ENCODE measurements around the gene HK3. TPM values are rescaled to one million over a fixed set of nuclear protein-coding genes. Genes with fewer than 3 reads are reported as not detected.

The HK3 gene
- total RNA-seq, 1 experiment from 2014 or later = not detected

DNA sequence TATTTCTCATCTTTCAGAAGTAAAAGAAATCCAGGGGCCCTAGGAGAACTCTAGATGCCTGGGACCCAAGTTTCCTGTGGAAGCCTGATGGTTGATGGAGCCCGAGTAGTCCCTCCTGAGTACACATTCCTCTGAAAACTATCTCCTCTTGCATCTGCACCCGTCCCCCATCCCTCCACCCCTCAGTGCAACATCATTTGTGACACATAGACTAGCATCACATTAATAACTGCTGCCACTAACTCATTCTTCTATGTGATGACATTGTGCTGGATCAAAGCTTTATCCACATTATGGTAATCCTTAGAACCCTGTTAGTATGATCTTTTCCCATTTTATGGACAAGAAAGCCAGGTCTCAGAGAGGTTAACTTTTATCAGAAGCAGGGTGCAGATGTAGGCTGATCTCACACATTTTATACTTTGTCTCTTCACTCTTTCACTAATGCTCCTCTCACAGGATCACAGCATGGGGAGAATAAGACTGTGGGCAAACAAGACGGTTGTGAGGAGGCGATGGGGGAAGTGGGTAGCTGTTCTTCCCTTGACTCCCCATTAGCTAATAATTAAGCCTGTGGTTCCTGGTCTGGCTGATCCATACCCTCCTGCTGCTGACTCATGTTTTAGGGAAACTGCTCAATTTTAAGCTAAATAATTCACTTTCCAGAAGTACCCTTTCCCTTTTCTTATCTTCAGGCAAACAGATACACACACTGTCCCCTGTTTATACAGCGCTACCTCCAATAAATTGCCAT, 3.9 kb upstream of the HK3 start:
- Histone ChIP-seq H3K36me3 (ENCODE audit: low read depth, low read length) (peaks cover 51% of the 10 kb centered on the region), H4K20me1 (ENCODE audit: low read length) (no peaks in the 10 kb centered on the region), H3K4me3 (ENCODE audit: low read length) (no peak overlapping the region), H3K79me2 (ENCODE audit: low read length) (no peaks in the 10 kb centered on the region), H3K27me3 (ENCODE audit: low read length) (no peaks in the 10 kb centered on the region), H3K9ac (ENCODE audit: low read length) (no peak overlapping the region), H3F3A (ENCODE audit: low read length, unreplicated experiment) (no peaks in the 10 kb centered on the region), H3K9me3 (ENCODE audit: low read length) (no peaks in the 10 kb centered on the region), H3K27ac (ENCODE audit: low read length) (no peak overlapping the region), H3K4me2 (ENCODE audit: low read length) (no peak overlapping the region), H2AFZ (ENCODE audit: low read length) (no peak overlapping the region), H3K4me1 (ENCODE audit: insufficient read depth, low read length) (no peaks in the 10 kb centered on the region), H3K9me2 (replicated peaks; ENCODE audit: low read length) (no peaks in the 10 kb centered on the region)
- BruUV-seq (replicated peaks) = no TSS peak
- TF ChIP-seq EZH2 (IDR thresholded peaks at IDR 0.05; ENCODE audit: low read length, unreplicated experiment) = no peak
- TF ChIP-seq, protein P1, sequence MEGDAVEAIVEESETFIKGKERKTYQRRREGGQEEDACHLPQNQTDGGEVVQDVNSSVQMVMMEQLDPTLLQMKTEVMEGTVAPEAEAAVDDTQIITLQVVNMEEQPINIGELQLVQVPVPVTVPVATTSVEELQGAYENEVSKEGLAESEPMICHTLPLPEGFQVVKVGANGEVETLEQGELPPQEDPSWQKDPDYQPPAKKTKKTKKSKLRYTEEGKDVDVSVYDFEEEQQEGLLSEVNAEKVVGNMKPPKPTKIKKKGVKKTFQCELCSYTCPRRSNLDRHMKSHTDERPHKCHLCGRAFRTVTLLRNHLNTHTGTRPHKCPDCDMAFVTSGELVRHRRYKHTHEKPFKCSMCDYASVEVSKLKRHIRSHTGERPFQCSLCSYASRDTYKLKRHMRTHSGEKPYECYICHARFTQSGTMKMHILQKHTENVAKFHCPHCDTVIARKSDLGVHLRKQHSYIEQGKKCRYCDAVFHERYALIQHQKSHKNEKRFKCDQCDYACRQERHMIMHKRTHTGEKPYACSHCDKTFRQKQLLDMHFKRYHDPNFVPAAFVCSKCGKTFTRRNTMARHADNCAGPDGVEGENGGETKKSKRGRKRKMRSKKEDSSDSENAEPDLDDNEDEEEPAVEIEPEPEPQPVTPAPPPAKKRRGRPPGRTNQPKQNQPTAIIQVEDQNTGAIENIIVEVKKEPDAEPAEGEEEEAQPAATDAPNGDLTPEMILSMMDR (conservative IDR thresholded peaks at IDR 0.05; ENCODE audit: low read depth, low read length) = no peak
- POLR2A ChIA-PET (ENCODE audit: unreplicated experiment) = interaction anchor here (0.6 to 0.7 kb wide), 2 partner anchors 195 to 305 kb away, joined by 3 to 4 read pairs; no protein-coding TSS in a partner anchor
- CTCF ChIA-PET = interaction anchor here (0.8 kb wide), 1 partner anchor 243 kb away, joined by 3 read pairs; no protein-coding TSS in a partner anchor
- intact Hi-C loops (cut with micrococcal nuclease) = no loop called here
- ATAC-seq (no peak), DNase-seq (no peak)

DNA sequence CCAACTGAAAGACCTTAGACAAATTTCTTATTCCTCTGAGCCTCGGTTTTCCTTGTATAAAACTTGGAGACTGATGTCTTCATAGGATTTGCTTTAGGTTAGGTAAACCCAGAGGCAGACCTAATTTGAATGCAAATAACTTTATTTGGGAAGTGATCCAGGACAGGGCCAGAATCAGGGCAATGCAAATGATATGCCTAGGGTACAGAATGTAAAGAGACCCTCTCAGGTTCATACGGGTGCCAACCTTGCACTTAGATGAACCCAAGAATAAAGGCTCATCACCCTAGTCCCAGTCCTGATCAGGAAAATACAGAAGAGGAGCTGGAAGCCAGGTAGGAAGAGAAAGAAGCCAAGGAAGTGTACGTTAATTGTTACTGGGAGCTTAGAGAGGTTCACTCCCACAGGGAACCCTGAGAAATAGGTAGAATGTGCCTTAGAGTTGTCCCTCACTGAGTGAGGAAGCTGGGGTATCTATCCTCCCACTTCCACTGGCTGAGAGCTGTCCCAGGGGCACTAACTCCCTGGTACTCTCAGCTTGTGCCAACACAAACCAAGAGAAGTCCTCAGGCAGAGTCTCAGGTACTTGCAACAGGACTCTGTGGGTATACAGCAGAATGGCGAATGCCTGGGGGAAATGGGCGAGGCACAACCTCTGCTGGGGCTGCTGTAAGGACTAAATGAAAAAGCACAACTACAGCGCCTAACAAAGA, 3.1 kb upstream of the HK3 start:
- Histone ChIP-seq H2AFZ (ENCODE audit: low read length) (no peak overlapping the region), H3K4me2 (ENCODE audit: low read length) (no peak overlapping the region), H3K79me2 (ENCODE audit: low read length) (no peaks in the 10 kb centered on the region), H3K4me3 (ENCODE audit: low read length) (no peak overlapping the region), H3K36me3 (ENCODE audit: low read depth, low read length) (peaks cover 43% of the 10 kb centered on the region), H3K9me2 (replicated peaks; ENCODE audit: low read length) (no peaks in the 10 kb centered on the region), H3K27ac (ENCODE audit: low read length) (no peak overlapping the region), H3K9me3 (ENCODE audit: low read length) (no peaks in the 10 kb centered on the region), H3K27me3 (ENCODE audit: low read length) (no peaks in the 10 kb centered on the region), H3F3A (ENCODE audit: low read length, unreplicated experiment) (no peaks in the 10 kb centered on the region), H3K4me1 (ENCODE audit: insufficient read depth, low read length) (no peaks in the 10 kb centered on the region), H4K20me1 (ENCODE audit: low read length) (no peaks in the 10 kb centered on the region), H3K9ac (ENCODE audit: low read length) (no peak overlapping the region)
- ChIA-PET CTCF (no interaction called here), POLR2A (ENCODE audit: unreplicated experiment) (no interaction called here)
- no TSS peak for BruUV-seq (replicated peaks)
- ATAC-seq (no peak), DNase-seq (no peak)
- no peak for TF ChIP-seq EZH2phosphoT487 (IDR thresholded peaks at IDR 0.05; ENCODE audit: borderline replicate concordance, low read length)
- TF ChIP-seq EZH2 (IDR thresholded peaks at IDR 0.05; ENCODE audit: low read length, unreplicated experiment) = no peak
- TF ChIP-seq, protein P1 (conservative IDR thresholded peaks at IDR 0.05; ENCODE audit: low read depth, low read length) = no peak
- intact Hi-C loops (cut with micrococcal nuclease) = no loop called here
